ENCODE results near the gene ERGIC1.

The ERGIC1 gene

GRCh38 chr5:172890659-172891058 is 56.6 kb downstream of the ERGIC1 start:
- Histone ChIP-seq H3K9ac (no peak overlapping the region), H3K36me3 (ENCODE audit: control insufficient read depth, insufficient read depth, low read length) (no peaks in the 10 kb centered on the region), H3K27me3 (ENCODE audit: control insufficient read depth, insufficient read depth, low read length) (no peaks in the 10 kb centered on the region), H3K79me2 (peaks cover 13% of the 10 kb centered on the region), H3K4me2 (ENCODE audit: low read length) (no peak overlapping the region), H3K4me3 (ENCODE audit: low read depth, low read length) (no peak overlapping the region), H3K9me3 (ENCODE audit: control insufficient read depth, low read length) (no peaks in the 10 kb centered on the region), H3K4me1 (no peaks in the 10 kb centered on the region), H2AFZ (no peak overlapping the region), H3K27ac (no peak overlapping the region)
- TF ChIP-seq CTCF (IDR thresholded peaks at IDR 0.05): no peak

GRCh38 chr5:172891716-172892421 is 57.8 kb downstream of the ERGIC1 start:
- H3K79me2 ChIP-seq: peaks cover 2% of the 10 kb centered on the region
- no peak for TF ChIP-seq CTCF (IDR thresholded peaks at IDR 0.05)
- no peak overlapping the region for H3K4me3 ChIP-seq (ENCODE audit: low read depth, low read length)
- no peaks in the 10 kb centered on the region for H3K27me3 ChIP-seq (ENCODE audit: control insufficient read depth, insufficient read depth, low read length)
- peak overlapping the region; percentile 65 for H3K27ac ChIP-seq
- no peaks in the 10 kb centered on the region for H3K9me3 ChIP-seq (ENCODE audit: control insufficient read depth, low read length)
- H2AFZ ChIP-seq: no peak overlapping the region
- no peaks in the 10 kb centered on the region for H3K4me1 ChIP-seq
- H3K9ac ChIP-seq: no peak overlapping the region
- H3K36me3 ChIP-seq (ENCODE audit: control insufficient read depth, insufficient read depth, low read length): no peaks in the 10 kb centered on the region
- H3K4me2 ChIP-seq (ENCODE audit: low read length): no peak overlapping the region

DNA sequence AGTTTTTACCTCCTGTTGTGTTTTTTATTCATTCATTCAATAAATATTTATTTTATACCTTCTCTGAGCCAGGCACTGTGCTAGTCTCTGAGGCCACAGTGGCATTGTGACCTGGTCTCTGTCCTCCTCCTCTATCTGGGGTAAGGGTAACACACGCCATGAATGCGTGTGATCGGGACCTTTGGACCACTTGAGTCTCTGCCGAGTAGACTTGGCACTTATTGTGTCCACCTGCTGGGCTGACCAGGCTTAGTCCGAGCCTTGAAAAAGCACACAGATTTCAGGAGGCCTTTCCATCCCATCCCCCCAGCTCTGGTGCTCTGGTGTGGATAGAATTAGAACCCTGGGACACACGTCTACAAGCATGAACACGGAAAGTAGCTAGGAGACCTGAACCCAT is 58.7 kb downstream of the ERGIC1 start:
- Histone ChIP-seq H3K9me3 (ENCODE audit: control insufficient read depth, low read length) (no peaks in the 10 kb centered on the region), H3K79me2 (no peaks in the 10 kb centered on the region), H3K4me1 (no peaks in the 10 kb centered on the region), H3K4me2 (ENCODE audit: low read length) (no peak overlapping the region), H3K27me3 (ENCODE audit: control insufficient read depth, insufficient read depth, low read length) (no peaks in the 10 kb centered on the region), H3K36me3 (ENCODE audit: control insufficient read depth, insufficient read depth, low read length) (no peaks in the 10 kb centered on the region), H3K27ac (peak overlapping the region; percentile 65), H2AFZ (no peak overlapping the region), H3K9ac (no peak overlapping the region), H3K4me3 (ENCODE audit: low read depth, low read length) (no peak overlapping the region)
- TF ChIP-seq CTCF (IDR thresholded peaks at IDR 0.05): no peak

DNA sequence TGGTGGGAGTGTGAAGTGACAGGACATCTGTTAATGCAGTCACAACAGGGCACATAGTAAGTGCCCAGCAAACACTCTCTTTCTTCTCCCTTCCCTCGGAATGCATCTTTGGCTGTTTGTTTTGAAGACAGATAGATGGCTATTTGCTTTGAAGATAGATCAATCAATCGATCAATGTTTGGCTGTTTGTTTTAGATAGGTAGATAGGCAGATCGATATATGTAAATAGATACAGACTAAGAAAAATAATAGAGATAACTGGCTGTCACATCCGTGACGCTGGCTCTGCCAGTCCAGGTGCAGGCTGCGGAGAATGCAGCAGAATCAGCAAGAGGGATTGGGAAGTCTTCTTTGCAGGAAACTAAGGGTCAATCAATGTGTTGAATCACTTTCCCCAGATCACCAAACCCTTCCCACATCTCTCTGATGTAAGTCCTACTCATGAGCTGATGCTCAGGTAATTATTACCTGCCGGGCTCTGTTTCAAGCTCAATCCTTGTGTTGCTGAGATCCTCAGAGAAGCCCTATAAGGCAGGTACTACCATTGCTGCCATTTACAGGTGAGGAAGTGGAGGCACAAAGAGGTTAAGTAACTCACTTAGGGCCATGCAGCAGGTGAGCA is 60.8 kb downstream of the ERGIC1 start:
- no peak for TF ChIP-seq CTCF (IDR thresholded peaks at IDR 0.05)
- Histone ChIP-seq H3K27ac (no peak overlapping the region), H3K4me2 (ENCODE audit: low read length) (no peak overlapping the region), H3K9ac (no peak overlapping the region), H3K79me2 (no peaks in the 10 kb centered on the region), H3K4me1 (no peaks in the 10 kb centered on the region), H3K36me3 (ENCODE audit: control insufficient read depth, insufficient read depth, low read length) (no peaks in the 10 kb centered on the region), H3K9me3 (ENCODE audit: control insufficient read depth, low read length) (no peaks in the 10 kb centered on the region), H2AFZ (no peak overlapping the region), H3K4me3 (ENCODE audit: low read depth, low read length) (no peak overlapping the region), H3K27me3 (ENCODE audit: control insufficient read depth, insufficient read depth, low read length) (no peaks in the 10 kb centered on the region)

GRCh38 chr5:172895549-172895948 is 61.5 kb downstream of the ERGIC1 start:
- Histone ChIP-seq H3K27me3 (ENCODE audit: control insufficient read depth, insufficient read depth, low read length) (no peaks in the 10 kb centered on the region), H3K4me3 (ENCODE audit: low read depth, low read length) (no peak overlapping the region), H3K4me1 (no peaks in the 10 kb centered on the region), H3K4me2 (ENCODE audit: low read length) (no peak overlapping the region), H3K79me2 (no peaks in the 10 kb centered on the region), H3K36me3 (ENCODE audit: control insufficient read depth, insufficient read depth, low read length) (no peaks in the 10 kb centered on the region), H3K9ac (no peak overlapping the region), H3K9me3 (ENCODE audit: control insufficient read depth, low read length) (no peaks in the 10 kb centered on the region), H3K27ac (no peak overlapping the region), H2AFZ (no peak overlapping the region)
- no peak for TF ChIP-seq CTCF (IDR thresholded peaks at IDR 0.05)

All from parathyroid adenoma (tissue), 2 donors.